NCI-H2227 (cell line): ENCODE results near the gene REC114.
"Not testable (repeated sequence)": the region's sequence is repeated elsewhere in the genome, so short reads cannot be mapped to it uniquely, and the experiment has no call there.

Source experiments
- DNase-seq: peaks from one replicate; lab custom pipeline; 2025; ENCODE audit not compliant: unreplicated experiment; lab: John Stamatoyannopoulos, UW

Gene REC114

DNA sequence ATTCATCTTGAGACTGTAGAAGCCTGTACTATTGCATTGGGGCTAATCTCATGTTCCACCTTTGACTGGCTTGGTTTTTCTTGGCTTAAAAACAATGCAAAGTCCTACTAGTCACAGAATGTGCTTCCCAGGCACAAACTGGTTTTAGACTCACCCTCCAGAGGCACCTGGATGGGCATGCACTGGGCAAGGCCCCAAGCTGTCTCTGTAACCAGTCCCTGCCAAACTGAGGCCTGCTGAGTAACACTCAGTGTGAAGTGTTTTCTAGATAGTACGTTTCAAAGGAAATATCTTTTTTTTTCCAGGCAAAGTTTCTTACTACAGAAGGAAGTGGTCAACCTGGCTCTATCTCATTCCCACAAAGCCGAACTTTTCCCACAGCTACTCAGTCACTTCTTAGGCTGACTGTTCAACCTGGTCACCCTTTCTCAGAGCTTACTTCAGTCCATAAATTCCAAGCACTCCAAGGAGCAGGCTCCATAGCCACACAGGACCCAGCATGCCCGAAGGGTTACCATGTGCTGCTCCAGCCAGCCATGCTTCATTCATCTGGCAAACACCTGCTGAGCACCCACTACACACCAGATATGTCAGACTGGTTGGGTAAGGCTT is 132.8 kb downstream of the REC114 start:
- DNase-seq, result no peak

DNA sequence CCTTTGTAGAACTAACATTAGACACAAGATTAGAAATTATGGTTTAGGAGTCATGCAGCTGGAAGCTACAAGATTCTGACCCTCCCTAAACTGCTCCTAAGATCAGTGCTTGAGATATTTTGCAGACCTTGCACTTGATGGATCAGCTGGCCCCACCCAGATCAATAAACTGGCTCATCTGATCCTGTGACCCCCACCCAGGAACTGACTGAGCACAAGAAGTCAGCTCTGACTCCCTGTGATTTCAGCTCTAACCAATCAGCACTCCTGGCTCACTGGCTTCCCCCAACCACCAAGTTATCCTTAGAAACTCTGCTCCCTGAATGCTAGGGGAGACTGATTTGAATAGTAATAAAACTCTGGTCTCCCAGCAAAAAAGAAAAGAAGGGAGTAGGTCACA is 134.6 kb downstream of the REC114 start:
- DNase-seq, result not testable (repeated sequence)

DNA sequence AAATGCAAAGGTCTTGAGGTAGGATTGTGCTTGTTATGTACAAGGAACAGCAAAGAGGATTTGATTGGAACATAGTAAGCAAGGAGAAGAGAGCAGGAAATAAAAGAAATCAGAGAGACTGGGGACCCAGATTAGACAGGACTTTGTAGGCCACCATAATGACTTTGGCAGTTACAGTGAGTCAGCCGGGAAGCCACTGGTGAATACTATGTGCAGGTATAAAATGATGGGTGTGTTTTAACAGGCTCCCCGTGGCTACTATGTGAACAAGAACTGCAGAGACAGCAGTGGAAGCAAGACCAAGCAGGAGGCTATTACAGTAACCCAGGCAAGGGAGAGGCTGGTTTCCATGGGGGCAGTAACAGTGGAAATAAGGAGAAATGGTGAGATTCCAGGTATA is 135.1 kb downstream of the REC114 start:
- DNase-seq, result no peak

DNA sequence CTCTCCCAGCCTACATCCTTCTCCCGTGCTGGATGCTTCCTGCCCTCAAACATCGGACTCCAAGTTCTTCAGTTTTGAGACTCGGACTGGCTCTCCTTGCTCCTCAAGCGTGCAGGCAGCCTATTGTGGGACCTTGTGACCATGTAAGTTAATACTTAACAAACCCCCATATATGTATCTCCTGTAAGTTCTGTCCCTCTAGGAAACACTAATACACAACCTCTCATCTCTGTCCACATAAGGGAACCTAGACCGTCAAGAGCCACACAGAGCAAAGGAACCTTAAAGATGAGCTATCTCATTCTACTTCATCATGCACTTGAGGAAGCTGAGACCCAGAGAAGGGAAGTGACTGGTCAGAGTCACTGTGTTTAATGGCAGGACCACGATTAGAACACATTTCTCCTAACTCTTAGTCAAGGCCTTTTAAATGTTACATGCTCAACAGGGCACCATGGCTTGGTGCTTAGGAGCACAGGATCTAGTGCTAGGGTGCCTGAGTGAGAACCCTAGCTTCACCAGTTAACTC is 140.0 kb downstream of the REC114 start:
- DNase-seq, result no peak

DNA sequence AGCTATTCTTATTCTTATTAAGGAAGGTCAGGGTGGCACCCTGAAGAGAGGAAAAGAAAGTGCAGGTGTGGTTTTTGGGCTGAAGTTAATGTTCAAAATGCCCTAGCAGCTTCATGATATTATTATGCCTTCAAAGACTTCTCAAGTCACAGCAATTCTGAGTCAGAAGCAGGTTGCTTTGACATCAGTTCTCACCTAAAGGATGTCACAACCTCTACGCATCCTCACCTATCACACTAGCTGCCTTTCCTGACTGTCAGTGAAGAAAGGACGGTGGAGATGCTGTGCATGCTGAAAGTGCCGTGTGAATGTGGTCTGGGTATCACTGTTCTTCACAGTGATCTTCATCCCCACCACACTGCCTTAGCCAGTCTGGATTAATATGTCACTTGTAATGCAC is 140.6 kb downstream of the REC114 start:
- DNase-seq, result no peak

DNA sequence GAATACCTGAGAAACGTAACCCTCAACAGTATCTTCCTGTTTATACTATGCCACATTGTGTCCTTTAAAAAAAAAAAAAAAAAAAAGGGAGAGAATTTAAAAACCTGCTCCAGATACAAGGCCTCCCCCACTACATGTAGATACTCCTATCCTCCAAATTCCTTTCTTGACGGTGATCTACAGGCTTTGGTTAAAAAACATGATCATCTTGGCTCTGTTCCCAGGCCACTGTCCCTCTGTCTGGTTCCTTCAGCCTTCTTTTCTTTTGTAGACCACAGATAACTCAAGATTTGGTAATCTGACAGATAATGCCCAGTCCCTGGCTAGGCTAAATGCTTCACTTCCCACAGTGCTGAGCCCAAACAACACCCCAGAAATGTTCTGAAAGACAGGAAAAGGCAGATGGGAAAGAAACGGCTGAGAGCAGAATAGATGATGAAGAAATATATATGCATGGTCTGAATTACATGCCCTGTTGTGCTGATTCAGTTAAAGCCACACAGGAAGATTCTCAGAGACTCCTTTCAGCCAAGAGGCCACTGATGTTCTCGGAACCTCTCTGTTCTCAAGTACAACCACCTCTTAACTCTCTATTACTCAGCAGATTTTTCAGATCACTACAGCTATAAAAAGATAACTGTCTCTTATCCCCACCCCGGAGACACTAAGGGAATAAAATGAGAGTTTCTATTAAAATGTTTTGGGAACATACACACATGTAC is 141.9 kb downstream of the REC114 start:
- DNase-seq, result no peak

DNA sequence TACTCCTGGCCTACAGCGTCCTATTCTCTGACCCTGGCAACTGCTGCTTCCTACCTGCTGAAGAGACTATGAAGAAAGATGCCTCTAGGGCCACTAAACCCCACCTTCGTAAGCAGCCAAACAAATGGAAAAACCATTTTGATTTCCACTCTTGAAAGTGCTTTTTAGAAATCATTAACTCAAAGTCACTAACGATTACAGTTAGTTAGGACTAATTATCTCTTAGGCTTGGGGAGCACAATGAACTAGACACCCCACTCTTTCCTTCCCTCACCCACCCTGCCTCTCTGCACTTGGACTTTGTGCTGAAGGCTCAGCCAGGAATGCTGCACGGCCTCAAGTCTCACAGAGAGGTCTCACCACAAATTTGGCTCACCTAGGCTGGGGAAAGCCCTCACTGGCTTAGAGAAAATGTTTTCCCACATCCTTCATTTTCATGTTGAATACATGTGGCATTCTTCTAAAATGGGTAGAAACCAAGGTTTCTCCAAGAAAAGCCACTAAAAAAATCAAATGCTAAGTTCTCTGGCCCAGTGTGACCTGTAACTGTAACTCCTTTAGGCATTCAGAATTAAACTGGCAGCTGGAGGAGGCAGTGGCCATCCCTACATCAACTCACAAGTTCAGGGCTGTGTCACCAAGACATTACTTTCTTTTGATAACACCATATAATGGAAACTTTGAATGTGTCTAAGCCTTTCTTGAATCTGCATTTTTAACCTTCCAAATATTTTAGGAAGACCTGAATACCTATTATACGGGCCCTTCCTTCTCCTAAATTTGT is 143.1 kb downstream of the REC114 start:
- no peak for DNase-seq

DNA sequence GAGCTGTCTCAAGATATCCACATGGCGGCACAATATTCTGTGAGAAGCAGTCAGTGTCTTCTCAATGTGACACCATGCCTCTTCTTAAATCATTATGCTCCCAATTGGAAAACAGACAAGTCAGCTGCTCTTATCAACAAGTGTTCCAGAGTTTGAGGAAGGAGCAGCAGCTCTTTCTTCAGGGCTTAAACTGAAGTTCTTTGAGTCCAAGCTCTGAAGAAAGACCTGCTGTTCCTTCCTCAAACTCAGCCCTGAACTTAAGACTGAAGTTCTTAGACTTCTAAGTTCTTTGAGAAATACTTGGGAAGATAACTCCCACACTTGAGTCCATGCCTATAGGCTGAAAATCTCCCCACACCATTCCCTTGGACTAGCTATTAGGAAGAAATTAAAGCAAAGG is 146.8 kb downstream of the REC114 start:
- DNase-seq, result no peak

DNA sequence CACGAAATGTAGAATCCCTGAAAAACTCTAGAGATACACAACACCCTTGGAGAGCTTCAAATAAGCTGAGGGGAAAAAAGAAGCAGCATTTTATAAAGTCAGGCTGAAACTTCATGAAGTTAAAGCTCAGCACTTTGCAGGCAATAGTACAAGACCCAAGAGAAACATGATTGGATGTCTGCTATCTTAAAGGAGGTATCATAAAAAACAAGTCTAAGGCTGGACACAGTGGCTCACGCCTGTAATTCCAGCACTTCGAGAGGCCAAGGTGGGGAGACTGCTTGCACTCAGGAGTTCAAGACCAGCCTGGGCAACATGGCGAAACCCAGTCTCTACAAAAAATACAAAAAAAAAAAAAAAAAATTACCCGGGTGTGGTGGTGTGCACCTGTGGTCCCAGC is 147.3 kb downstream of the REC114 start:
- DNase-seq, result no peak

DNA sequence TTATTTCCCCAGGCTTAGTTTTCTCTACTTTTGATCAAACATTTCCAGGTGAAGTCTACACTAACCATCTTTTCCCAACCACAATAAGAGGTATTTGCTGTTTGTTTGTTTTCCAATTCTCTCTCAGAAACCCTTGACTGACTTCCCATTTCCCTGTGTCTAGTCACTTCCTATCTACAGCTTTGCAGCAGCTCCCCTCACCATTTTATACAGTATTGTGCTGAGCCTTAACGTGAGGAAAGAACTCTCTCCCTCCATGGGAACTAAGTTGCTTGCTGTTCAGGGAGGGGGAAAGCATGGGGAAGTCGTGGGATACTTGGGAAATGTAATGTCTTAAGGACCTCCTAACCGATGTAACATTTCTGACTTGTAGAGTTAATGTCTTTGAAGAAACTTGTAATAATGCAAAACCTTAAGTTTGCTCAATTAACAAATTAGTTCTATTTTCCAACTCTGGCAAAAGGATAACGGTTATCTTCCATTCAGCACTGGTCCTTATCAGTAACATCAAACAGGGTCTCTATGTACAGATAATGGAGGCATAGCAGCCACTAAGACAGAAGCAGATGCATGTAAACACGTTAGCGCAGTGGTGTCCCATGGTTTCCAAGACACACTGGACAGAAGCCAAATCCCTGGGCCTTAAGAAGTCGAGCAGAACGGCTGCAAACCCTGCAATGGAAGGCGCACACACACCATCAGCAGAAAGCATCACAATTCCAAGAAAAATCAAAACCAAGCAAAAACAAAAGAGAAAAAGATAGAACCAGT is 150.5 kb downstream of the REC114 start:
- DNase-seq, result peak; percentile 30

DNA sequence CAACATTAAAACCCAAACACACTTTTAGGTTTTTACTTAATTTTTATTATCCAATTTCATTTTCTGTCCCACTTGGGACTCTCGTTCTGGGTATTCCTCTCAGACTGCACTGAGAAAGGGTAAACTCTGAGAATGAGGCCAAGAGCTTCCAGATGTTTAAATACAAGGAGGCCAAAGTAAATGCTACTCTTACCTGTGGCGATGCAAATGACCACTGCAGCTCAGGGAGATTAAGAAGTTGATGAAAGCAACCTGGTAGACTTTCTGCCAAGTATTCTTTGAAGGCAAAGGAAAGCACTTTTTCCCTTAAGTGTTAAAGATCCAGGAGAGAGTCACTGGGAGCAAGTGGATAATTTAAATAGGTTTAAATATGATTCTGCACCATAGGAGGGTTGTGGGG is 151.1 kb downstream of the REC114 start:
- no peak for DNase-seq

DNA sequence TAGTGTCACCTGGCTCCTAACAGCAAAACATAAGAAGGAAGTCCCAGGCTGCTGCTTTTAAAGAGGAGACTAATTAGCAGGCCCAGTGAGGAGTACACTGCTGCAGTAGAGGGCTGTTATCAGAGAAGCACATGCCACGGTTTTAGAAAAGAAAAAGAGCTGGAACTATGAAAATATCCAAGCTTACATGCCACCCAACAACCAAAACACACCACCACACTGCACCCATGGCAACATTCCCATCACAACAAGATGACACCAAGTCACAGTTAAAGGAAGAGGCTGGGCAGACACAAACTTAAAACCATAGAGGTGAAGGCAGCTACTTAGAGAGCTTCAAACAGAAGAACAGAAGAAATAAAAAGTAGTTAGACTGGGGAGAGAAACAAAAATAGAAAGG is 153.2 kb downstream of the REC114 start:
- DNase-seq, result no peak

DNA sequence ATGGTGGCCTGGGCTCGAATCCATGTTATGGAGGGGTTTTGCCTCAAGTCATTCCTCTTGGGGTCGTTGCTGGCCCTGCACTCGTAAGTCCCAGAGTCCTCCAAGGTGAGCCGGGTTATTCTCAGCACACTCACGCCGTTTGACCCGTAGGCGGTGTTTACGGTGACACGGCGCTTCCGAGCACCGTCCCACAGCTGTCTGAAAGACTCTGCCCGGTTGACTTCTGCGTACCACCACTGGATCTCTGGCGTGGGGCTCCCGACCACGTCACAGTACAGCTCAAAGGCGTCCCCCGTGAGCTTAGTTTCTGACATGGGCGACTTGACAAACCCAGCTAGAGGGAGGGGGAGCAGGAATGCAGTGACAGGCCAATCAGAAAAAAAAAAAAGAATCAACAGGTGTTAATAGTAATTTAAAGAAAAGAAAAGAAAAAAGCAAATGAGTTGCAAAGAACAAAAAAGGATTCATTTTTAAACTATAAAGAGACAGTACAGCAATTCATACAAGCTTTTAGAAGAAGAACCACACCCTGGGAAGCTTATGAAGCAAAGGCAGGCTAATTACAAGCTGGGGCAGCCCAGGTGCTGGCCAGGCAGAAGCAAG is 154.2 kb downstream of the REC114 start:
- no peak for DNase-seq

DNA sequence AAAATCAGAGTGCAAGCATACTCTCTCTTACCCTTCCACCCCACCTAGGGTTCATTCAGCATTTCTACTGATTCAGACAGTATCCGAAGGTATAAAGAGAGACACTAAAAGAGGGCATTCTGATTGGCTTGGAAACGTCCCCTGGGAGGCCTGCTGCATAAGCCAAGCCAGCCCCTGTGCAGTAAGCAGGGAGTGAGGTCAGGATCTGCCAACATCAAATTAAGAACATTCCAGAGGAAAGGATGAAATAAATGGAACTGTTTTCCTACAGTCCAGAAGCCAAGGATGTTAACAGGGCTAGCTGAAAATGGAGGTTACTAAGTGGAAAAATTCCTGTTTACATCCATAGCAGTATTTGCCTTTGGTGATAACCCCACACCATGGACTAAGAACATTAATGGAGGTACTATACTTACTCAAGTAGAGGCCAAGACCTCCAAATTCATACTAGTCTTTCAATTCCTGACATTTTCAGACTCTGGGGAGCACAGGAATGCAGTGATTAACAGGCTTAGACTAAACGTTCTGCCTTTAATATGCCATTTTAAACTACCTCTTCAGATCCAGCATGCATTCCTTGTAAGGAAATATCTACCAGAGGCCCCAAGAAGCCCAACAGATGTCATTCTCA is 155.7 kb downstream of the REC114 start:
- no peak for DNase-seq

DNA sequence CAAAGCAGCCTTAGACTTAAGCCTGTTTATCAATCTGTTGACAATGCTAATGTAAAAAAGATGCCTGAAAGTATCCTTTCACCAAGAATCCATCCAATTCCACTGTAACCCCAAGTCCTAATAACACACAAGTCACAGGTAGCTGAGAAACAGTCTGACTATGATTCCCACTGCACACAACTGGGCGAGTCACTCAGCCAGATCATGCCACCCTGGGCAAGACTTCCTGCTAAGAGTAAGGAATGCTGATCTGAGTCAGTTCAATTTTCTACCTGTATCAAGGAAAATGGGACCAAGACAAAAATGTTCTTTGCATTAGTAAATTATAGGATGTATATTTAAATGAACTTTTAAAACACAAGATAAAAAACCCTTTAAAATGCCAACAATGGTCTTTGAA is 157.0 kb downstream of the REC114 start:
- no peak for DNase-seq

DNA sequence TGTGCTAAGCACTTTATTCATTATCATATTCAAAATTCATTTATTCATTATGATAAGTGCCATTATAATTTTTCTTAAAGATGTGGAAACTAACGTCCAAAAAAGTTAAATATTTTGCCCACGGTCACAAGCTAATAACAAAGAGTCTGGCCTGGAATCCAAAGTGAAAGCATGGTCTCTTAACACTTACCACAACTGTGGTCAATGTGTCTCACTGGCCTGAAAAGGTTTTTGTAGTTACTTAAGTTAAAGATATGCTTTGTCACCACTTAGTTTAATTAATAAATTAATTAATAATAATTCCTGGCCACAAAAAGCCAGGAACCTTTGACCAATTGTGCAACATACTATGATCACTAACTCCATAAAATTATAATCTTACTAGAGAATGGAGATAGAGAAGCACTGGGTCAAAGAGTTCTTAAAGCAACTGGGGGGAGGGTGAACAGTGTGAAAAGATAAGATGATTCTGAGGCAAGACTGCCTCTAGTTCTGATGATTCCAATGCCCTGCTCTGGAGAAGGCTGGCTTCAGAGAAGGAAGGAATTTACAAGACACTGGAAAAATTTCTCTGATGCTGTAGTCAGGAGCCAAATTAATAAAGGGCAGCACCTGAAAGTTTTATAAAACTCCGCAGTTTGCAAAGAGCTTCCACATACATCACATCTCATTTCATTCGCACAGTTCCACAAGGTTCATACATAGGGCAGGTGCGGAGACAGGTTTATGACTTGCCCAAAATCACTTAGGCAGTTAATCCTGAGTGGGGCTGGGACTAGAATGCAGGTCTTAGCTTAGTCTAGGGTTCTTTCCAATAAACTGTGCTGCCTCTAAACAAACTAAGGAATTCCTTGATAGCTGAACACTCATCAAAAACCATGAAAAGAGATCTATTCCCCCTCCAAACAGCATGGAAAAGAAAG is 157.7 kb downstream of the REC114 start:
- DNase-seq, result no peak

DNA sequence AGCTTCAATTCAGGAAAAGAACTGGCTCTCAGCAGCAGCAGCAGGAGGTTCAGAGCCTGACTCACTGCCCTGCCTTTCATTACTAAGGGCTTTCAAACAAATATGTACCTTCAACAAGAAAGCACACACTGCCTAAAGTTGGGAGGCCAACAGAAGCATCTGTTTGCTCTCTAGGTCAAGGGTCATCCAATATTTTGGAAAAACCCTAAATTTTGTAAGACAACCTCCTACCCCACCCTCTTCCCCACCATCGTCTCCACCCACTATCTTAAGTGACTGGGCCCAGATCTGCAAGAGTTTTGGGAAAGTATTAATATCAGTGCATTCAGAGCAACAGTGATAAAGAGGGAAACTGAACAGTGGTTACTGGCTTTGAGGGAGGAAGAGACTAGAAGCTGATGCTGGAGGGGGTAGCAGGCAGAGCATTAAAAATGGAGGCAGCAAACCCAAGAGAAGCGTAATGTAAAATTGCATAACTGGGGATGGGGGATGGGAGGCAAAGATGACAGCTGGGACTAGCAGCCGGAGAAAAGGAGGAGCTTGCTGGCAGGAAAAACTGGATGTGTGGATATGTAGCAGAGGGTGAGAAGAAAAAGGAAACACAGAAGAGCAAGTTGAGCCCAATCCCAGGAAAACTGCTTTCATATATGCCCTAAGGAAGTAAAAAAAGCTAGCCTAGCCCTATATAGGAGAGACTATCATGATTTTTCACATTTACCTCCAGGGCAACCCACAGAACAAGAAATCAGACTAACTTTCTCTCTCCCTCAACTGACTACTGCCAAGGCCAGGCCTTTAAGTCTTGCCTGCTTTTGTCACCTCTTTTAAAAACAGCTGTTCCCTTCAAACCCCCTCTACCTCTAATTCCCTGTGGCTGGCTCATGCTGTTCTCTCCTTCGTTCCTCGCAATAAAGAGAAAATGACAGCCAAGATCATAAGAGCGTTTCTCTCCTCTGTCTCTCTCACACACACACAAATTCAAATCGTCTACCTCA is 158.8 kb downstream of the REC114 start:
- DNase-seq, result peak; percentile 27

DNA sequence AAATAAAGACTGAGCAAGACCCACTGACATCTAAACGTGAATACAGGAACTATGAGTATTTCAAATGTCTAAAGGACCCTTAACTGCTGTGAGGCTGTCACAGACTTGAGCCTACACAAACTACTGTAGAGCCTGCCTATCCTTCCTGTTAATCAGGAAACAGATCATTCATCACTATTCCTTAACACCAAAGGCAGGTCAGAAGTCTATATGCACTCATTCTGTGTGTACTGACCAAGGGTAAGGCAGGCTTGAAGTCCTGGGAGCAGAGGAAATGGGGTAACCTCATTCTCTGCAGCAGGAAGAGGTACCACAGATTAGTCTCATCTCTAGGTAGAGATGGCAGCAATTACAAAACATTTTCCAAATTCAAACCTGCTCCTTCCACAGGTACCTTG is 159.5 kb downstream of the REC114 start:
- no peak for DNase-seq
